WTC11 (cell line): ENCODE results near the gene DISC1. TPM values are rescaled to one million over a fixed set of nuclear protein-coding genes. Genes with fewer than 3 reads are reported as not detected.

Source experiments
- ATAC-seq: fragments of 200-7000 bp; cut with Tn5 transposase; 2 replicates; pipeline ENCODE4 v1.10.0; 2021; ENCODE audit warnings: mild to moderate bottlenecking, moderate library complexity
- CTCF ChIA-PET: fragments of 300-600 bp; sonication (Branson Sonifier 250); formaldehyde crosslinking; loops from one replicate; lab custom pipeline; 2021; ENCODE audit warnings: antibody characterized with exemption; lab: Charles Lee
- POLR2A ChIA-PET: fragments of 350-600 bp; sonication (Branson Sonifier 250); formaldehyde crosslinking; loops from one replicate; lab custom pipeline; 2021; ENCODE audit warnings: antibody characterized with exemption; lab: Charles Lee
- DNase-seq: peaks from one replicate; pipeline ENCODE4 v3.0.0; 2021; ENCODE audit warnings: low spot score
- H3K27ac Mint-ChIP-seq: 2 replicates; pipeline ENCODE4 v1.8.0; 2021; ENCODE audit warnings: mixed read lengths
- H3K27me3 Mint-ChIP-seq: 2 replicates; pipeline ENCODE4 v1.8.0; 2021; ENCODE audit warnings: low read depth, mild to moderate bottlenecking, moderate library complexity, mixed read lengths
- H3K36me3 Mint-ChIP-seq: 2 replicates; pipeline ENCODE4 v1.8.0; 2021; ENCODE audit warnings: mixed read lengths
- H3K4me1 Mint-ChIP-seq: 2 replicates; pipeline ENCODE4 v1.8.0; 2022; ENCODE audit warnings: mixed read lengths
- H3K4me3 Mint-ChIP-seq: 2 replicates; pipeline ENCODE4 v1.8.0; 2021; ENCODE audit warnings: mild to moderate bottlenecking, moderate library complexity, mixed read lengths
- H3K9me3 Mint-ChIP-seq: 2 replicates; pipeline ENCODE4 v1.8.0; 2021; ENCODE audit warnings: mixed read lengths
- AFF4 ChIP-seq: sonication (generic); formaldehyde crosslinking; IDR thresholded peaks from 2 replicates; pipeline ENCODE4 v1.8.1; 2023; ENCODE audit warnings: mild to moderate bottlenecking, missing genetic modification reagents, borderline replicate concordance
- ATF1 ChIP-seq: sonication (generic); formaldehyde crosslinking; IDR thresholded peaks from 2 replicates; pipeline ENCODE4 v1.8.1; 2023; ENCODE audit warnings: mild to moderate bottlenecking, moderate library complexity, missing genetic modification reagents
- ATF6 ChIP-seq: sonication (generic); formaldehyde crosslinking; IDR thresholded peaks from 2 replicates; pipeline ENCODE4 v1.8.1; 2023; ENCODE audit warnings: mild to moderate bottlenecking, missing genetic modification reagents
- CBFB ChIP-seq: sonication (generic); formaldehyde crosslinking; IDR thresholded peaks from 2 replicates; pipeline ENCODE4 v1.8.1; 2022; ENCODE audit warnings: mild to moderate bottlenecking, low read depth, missing genetic modification reagents
- CTCF ChIP-seq: fragments of 200-600 bp; IDR thresholded peaks from 2 replicates; pipeline ENCODE4 v1.8.0; 2022; ENCODE audit warnings: antibody characterized with exemption
- E2F4 ChIP-seq: sonication (generic); formaldehyde crosslinking; IDR thresholded peaks from 2 replicates; pipeline ENCODE4 v1.8.1; 2022; ENCODE audit warnings: low read depth, mild to moderate bottlenecking, moderate library complexity, missing genetic modification reagents, borderline replicate concordance
- ELF4 ChIP-seq: sonication (generic); formaldehyde crosslinking; IDR thresholded peaks from 2 replicates; pipeline ENCODE4 v1.8.1; 2022; ENCODE audit warnings: low read depth, mild to moderate bottlenecking, moderate library complexity, missing genetic modification reagents
- GABPB1 ChIP-seq: sonication (generic); formaldehyde crosslinking; IDR thresholded peaks from 2 replicates; pipeline ENCODE4 v1.8.1; 2023; ENCODE audit warnings: mild to moderate bottlenecking, missing genetic modification reagents
- IRF2 ChIP-seq: sonication (generic); formaldehyde crosslinking; IDR thresholded peaks from 2 replicates; pipeline ENCODE4 v1.8.0; 2022; ENCODE audit warnings: low read depth, missing genetic modification reagents, borderline replicate concordance
- NR2C2 ChIP-seq: sonication (generic); formaldehyde crosslinking; IDR thresholded peaks from 2 replicates; pipeline ENCODE4 v1.8.0; 2022; ENCODE audit warnings: mild to moderate bottlenecking, missing genetic modification reagents
- RELA ChIP-seq: sonication (generic); formaldehyde crosslinking; IDR thresholded peaks from 2 replicates; pipeline ENCODE4 v1.8.1; 2022; ENCODE audit warnings: missing genetic modification reagents, mild to moderate bottlenecking, borderline replicate concordance
- SMAD3 ChIP-seq: sonication (generic); formaldehyde crosslinking; IDR thresholded peaks from 2 replicates; pipeline ENCODE4 v1.8.0; 2022; ENCODE audit warnings: missing genetic modification reagents, mild to moderate bottlenecking, borderline replicate concordance
- SP1 ChIP-seq: sonication (generic); formaldehyde crosslinking; conservative IDR thresholded peaks from 2 replicates; pipeline ENCODE4 v1.8.1; 2022; ENCODE audit warnings: missing genetic modification reagents
- TEAD1 ChIP-seq: sonication (generic); formaldehyde crosslinking; IDR thresholded peaks from 2 replicates; pipeline ENCODE4 v1.8.0; 2022; ENCODE audit warnings: mild to moderate bottlenecking, missing genetic modification reagents
- TP53 ChIP-seq: sonication (generic); formaldehyde crosslinking; IDR thresholded peaks from 2 replicates; pipeline ENCODE4 v1.8.1; 2023; ENCODE audit warnings: mild to moderate bottlenecking, missing genetic modification reagents
- USF2 ChIP-seq: sonication (generic); formaldehyde crosslinking; IDR thresholded peaks from 2 replicates; pipeline ENCODE4 v1.8.1; 2023; ENCODE audit warnings: mild to moderate bottlenecking, missing genetic modification reagents, moderate library complexity
- total RNA-seq: library from RNA; stranded (reverse); gene quantifications from 3 replicates; pipeline ENCODE4 v1.2.3, GENCODE V29; 2021

The DISC1 gene
- total RNA-seq, 1 experiment from 2014 or later = 5.5 TPM

GRCh38 chr1:231721436-231721835 is 94.8 kb downstream of the DISC1 start:
- no peak overlapping the region for H3K27ac Mint-ChIP-seq
- ATAC-seq = no peak
- ChIA-PET POLR2A (no interaction called here), CTCF (no interaction called here)
- no peaks in the 10 kb centered on the region for H3K9me3 Mint-ChIP-seq
- TF ChIP-seq RELA (no peak), SP1 (CRISPR knock-in tag) (no peak), AFF4 (CRISPR knock-in tag) (no peak), IRF2 (CRISPR knock-in tag) (no peak), ELF4 (CRISPR knock-in tag) (no peak), E2F4 (CRISPR knock-in tag) (no peak), USF2 (no peak), SMAD3 (CRISPR knock-in tag) (no peak), NR2C2 (CRISPR knock-in tag) (no peak), CBFB (no peak), ATF1 (CRISPR knock-in tag) (no peak), ATF6 (no peak), TP53 (CRISPR knock-in tag) (no peak)
- H3K4me1 Mint-ChIP-seq = 0 out of 2 replicates have a peak, but pooled peaks cover under 1% of the 10 kb centered on the region
- H3K27me3 Mint-ChIP-seq = no peaks in the 10 kb centered on the region
- H3K36me3 Mint-ChIP-seq = no peaks in the 10 kb centered on the region
- H3K4me3 Mint-ChIP-seq = no peak overlapping the region
- DNase-seq = no peak

GRCh38 chr1:231722356-231722755 is 95.8 kb downstream of the DISC1 start:
- Mint-ChIP-seq H3K4me1 (no peaks in the 10 kb centered on the region), H3K27me3 (no peaks in the 10 kb centered on the region), H3K9me3 (no peaks in the 10 kb centered on the region), H3K4me3 (no peak overlapping the region), H3K27ac (no peak overlapping the region), H3K36me3 (no peaks in the 10 kb centered on the region)
- DNase-seq = no peak
- no peak for ATAC-seq
- ChIA-PET CTCF (interaction anchor here (0.7 kb wide), 1 partner anchor 8 kb away, joined by 4 read pairs; no protein-coding TSS in a partner anchor), POLR2A (no interaction called here)
- TF ChIP-seq TP53 (CRISPR knock-in tag) (no peak), GABPB1 (CRISPR knock-in tag) (no peak), CTCF (no peak), ELF4 (CRISPR knock-in tag) (no peak), TEAD1 (no peak), AFF4 (CRISPR knock-in tag) (no peak)
